Gastrocnemius medialis (tissue), 4 donors: Measurements from ENCODE around the gene CFC1.
"Not testable (repeated sequence)": the region's sequence is repeated elsewhere in the genome, so short reads cannot be mapped to it uniquely, and the experiment has no call there.

Source experiments
- CTCF ChIP-seq, 5 experiments: fragments of 450-650 bp in 3 of 5; fragments of 200-600 bp in 2 of 5; sonication (generic) in 2 of 5; IDR thresholded peaks in 4 of 5; conservative IDR thresholded peaks in 1 of 5; 1 replicate in 4 of 5; 2 replicates in 1 of 5; pipeline ENCODE4 v1.5.1; 2016 to 2019; ENCODE audit warnings: antibody characterized with exemption in 5 of 5, mild to moderate bottlenecking in 3 of 5, moderate library complexity in 3 of 5
- POLR2A ChIP-seq, 2 donors: fragments of 450-650 bp; IDR thresholded peaks; one replicate each; pipeline ENCODE4 v1.6.1; 2017; ENCODE audit warnings: antibody characterized with exemption in 2 of 2, mild to moderate bottlenecking in 2 of 2, moderate library complexity in 2 of 2

DNA sequence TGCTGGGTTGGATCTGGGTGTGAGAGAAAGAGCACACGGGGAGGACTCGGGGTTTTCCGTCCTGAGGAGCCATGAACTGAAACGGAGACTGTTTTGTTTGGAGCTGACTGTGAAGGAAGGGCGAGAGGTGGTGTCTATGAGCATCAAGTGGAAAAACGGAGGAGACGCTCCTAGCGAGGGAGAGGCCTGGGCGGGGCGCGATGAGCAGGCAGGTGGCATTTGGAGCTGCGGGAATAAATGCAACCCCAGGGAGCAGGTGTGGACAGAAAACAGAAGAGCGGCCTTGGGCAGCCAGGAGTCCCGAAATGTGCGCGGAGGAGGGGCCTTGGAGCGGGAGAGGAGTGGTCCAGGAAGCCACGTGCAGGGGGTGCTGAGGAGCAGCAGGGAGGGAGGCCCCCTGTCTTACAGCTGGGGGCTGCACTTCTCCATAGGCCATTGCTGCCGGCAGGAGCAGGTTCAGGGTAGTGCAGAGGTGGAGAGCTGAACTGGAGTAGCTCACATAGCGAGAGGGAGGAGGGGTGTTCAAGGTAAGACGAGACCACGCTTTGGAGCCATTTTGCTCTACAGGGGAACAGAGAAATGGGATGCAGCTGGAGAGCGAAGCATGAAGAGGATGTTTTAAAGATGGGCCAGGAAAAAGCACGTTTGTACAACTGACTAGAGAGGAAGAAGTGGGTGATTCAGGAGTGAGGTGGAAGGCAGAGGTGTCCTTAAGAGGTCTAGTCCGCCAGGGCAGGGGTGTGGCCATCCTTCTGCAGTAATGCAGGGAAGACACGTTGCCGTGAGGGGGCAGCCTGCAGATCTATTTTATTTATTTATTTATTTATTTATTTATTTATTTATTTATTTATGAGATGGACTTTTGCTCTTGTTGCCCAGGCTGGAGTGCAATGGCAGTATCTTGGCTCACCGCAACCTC lies 9.9 kb upstream of the CFC1 start:
- not testable (repeated sequence) for TF ChIP-seq CTCF (IDR thresholded peaks at IDR 0.05 in 4 of 5, conservative IDR thresholded peaks at IDR 0.05 in 1 of 5); POLR2A (IDR thresholded peaks at IDR 0.05)
